ENCODE data around the gene MARK3. TPM values are rescaled to one million over a fixed set of nuclear protein-coding genes. Genes with fewer than 3 reads are reported as not detected.

The MARK3 gene
- total and polyA plus RNA-seq, 8 donors, result 52.6 to 157 (median 95.0) TPM

DNA sequence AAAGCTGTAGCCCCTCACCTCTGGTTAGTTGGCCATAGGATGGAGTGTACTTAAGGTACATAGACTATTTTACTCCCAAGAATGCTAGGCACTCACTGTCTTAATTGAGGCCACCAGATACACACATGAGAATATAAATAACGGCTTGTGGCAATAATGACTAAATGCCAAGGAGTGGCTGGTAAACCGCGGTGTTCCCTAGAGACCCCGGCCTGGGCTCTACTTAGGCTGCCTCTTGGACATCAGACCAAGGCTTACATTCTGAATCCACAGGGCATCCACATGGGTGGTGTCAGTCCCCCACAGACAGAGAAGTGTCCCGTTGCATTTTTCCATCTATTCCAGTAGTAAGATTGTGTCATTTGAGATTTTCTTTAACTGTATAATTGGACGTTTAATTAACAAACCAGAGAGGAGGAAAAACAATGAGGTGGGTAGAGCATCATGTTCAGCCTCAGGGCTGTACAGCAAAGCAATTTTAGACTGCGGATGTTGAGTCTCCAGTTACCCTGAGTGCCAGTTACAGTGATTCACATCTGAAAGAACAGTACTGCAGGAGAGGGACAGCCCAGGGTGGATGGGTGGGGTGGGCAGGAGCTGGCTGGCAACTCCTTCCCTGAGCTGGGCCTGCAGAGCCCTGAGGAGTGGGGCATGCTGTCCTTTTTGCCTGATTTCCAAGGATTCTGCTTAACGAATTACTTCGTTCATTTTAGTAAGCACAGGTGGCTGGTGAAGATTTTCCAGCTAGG, 116.9 kb downstream of the MARK3 start:
- Histone ChIP-seq H3K4me3 (no peak overlapping the region), H3K9me3 (no peaks in the 10 kb centered on the region), H3K36me3 (peaks cover 34 to 93% (median 90%) of the 10 kb centered on the region in 4 donors), H3K4me1 (peaks cover 0 to 12% (median 6%) of the 10 kb centered on the region in 4 donors), H3K27me3 (no peaks in the 10 kb centered on the region), H3K27ac (no peak overlapping the region)
- intact Hi-C loops (cut with DNase I; ENCODE audit: low total_unique reads), result no loop called here
- 90 to 94% (median 92%) methylated on average over 9 of the region's 9 CpGs for WGBS, 5 donors
- DNase-seq, result no peak
- TF ChIP-seq EP300 (IDR thresholded peaks at IDR 0.05) (no peak), POLR2AphosphoS5 (IDR thresholded peaks at IDR 0.05) (no peak), POLR2A (IDR thresholded peaks at IDR 0.05) (no peak)
- TF ChIP-seq, protein P1, sequence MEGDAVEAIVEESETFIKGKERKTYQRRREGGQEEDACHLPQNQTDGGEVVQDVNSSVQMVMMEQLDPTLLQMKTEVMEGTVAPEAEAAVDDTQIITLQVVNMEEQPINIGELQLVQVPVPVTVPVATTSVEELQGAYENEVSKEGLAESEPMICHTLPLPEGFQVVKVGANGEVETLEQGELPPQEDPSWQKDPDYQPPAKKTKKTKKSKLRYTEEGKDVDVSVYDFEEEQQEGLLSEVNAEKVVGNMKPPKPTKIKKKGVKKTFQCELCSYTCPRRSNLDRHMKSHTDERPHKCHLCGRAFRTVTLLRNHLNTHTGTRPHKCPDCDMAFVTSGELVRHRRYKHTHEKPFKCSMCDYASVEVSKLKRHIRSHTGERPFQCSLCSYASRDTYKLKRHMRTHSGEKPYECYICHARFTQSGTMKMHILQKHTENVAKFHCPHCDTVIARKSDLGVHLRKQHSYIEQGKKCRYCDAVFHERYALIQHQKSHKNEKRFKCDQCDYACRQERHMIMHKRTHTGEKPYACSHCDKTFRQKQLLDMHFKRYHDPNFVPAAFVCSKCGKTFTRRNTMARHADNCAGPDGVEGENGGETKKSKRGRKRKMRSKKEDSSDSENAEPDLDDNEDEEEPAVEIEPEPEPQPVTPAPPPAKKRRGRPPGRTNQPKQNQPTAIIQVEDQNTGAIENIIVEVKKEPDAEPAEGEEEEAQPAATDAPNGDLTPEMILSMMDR (IDR thresholded peaks at IDR 0.05), result no peak

DNA sequence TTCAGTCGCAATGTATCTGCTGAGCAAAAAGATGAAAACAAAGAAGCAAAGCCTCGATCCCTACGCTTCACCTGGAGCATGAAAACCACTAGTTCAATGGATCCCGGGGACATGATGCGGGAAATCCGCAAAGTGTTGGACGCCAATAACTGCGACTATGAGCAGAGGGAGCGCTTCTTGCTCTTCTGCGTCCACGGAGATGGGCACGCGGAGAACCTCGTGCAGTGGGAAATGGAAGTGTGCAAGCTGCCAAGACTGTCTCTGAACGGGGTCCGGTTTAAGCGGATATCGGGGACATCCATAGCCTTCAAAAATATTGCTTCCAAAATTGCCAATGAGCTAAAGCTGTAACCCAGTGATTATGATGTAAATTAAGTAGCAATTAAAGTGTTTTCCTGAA, 117.7 kb downstream of the MARK3 start:
- peaks cover 0 to 12% (median 6%) of the 10 kb centered on the region in 4 donors for H3K4me1 ChIP-seq
- 93 to 97% (median 95%) methylated on average over 18 of the region's 18 CpGs for WGBS, 5 donors
- no peaks in the 10 kb centered on the region for H3K9me3 ChIP-seq
- H3K27me3 ChIP-seq, result no peaks in the 10 kb centered on the region
- DNase-seq, result no peak
- no peak overlapping the region for H3K27ac ChIP-seq
- intact Hi-C loops (cut with DNase I; ENCODE audit: low total_unique reads), result no loop called here
- H3K4me3 ChIP-seq, result no peak overlapping the region
- TF ChIP-seq EP300 (IDR thresholded peaks at IDR 0.05) (no peak), POLR2AphosphoS5 (IDR thresholded peaks at IDR 0.05) (no peak), POLR2A (IDR thresholded peaks at IDR 0.05) (no peak)
- TF ChIP-seq, protein P1 (IDR thresholded peaks at IDR 0.05), result no peak
- peaks cover 34 to 93% (median 91%) of the 10 kb centered on the region in 4 donors for H3K36me3 ChIP-seq

DNA sequence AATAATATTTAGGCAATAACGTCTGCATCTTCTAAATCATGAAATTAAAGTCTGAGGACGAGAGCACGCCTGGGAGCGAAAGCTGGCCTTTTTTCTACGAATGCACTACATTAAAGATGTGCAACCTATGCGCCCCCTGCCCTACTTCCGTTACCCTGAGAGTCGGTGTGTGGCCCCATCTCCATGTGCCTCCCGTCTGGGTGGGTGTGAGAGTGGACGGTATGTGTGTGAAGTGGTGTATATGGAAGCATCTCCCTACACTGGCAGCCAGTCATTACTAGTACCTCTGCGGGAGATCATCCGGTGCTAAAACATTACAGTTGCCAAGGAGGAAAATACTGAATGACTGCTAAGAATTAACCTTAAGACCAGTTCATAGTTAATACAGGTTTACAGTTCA, 118.1 kb downstream of the MARK3 start:
- no peak for DNase-seq
- H3K27ac ChIP-seq, result no peak overlapping the region
- no peaks in the 10 kb centered on the region for H3K27me3 ChIP-seq
- H3K9me3 ChIP-seq, result no peaks in the 10 kb centered on the region
- peaks cover 0 to 12% (median 6%) of the 10 kb centered on the region in 4 donors for H3K4me1 ChIP-seq
- 92 to 96% (median 93%) methylated on average over 12 of the region's 12 CpGs for WGBS, 5 donors
- TF ChIP-seq EP300 (IDR thresholded peaks at IDR 0.05) (no peak), POLR2AphosphoS5 (IDR thresholded peaks at IDR 0.05) (no peak), POLR2A (IDR thresholded peaks at IDR 0.05) (no peak)
- TF ChIP-seq, protein P1 (IDR thresholded peaks at IDR 0.05), result no peak
- intact Hi-C loops (cut with DNase I; ENCODE audit: low total_unique reads), result no loop called here
- H3K36me3 ChIP-seq, result peaks cover 34 to 93% (median 91%) of the 10 kb centered on the region in 4 donors
- H3K4me3 ChIP-seq, result no peak overlapping the region

DNA sequence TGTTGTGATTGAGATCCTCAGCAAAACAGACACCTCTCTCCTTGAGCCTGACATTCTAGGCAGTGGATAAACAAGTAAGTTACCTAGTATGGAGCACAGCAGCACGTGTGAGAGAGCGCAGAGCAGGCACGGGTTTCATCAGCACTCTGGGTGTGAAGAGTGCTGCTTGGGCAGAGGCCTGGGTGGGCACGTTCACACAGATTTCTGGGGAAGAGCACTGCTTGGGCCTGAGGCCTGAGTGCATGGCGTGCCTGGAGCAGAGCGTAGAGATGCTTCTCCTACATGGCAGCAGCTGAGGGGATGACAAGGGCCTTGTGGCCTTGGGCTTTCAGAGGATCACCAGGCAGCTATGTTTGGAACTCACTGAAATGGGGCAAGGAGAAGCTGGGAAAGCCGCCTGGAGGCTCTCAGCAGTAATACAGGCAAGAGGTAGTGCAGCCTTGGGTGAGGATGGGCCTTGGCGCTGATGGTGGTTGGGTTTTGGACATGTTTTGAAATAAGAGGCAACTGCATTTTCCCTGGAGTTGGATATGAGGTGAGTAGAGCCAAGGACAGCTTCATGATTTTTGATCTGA, 119.9 kb downstream of the MARK3 start:
- no peaks in the 10 kb centered on the region for H3K27me3 ChIP-seq
- DNase-seq, result no peak
- peaks cover 41 to 93% (median 90%) of the 10 kb centered on the region in 4 donors for H3K36me3 ChIP-seq
- no peaks in the 10 kb centered on the region for H3K9me3 ChIP-seq
- WGBS, 5 donors, result 71 to 85% (median 81%) methylated on average over 8 of the region's 8 CpGs
- intact Hi-C loops (cut with DNase I; ENCODE audit: low total_unique reads), result no loop called here
- TF ChIP-seq POLR2AphosphoS5 (IDR thresholded peaks at IDR 0.05) (no peak), POLR2A (IDR thresholded peaks at IDR 0.05) (no peak), EP300 (IDR thresholded peaks at IDR 0.05) (no peak)
- TF ChIP-seq, protein P1 (IDR thresholded peaks at IDR 0.05), result no peak
- H3K4me1 ChIP-seq, result peaks cover 0 to 7% (median 3%) of the 10 kb centered on the region in 4 donors
- H3K27ac ChIP-seq, result no peak overlapping the region
- H3K4me3 ChIP-seq, result no peak overlapping the region
